GM10248 (cell line): Measurements from ENCODE around the gene SPON1.
"Not testable (repeated sequence)": the region's sequence is repeated elsewhere in the genome, so short reads cannot be mapped to it uniquely, and the experiment has no call there.

Experiments used
- CTCF ChIA-PET: fragments of 300-600 bp; sonication (Branson Sonifier 250); formaldehyde crosslinking; extraction: SDS; loops from one replicate; lab custom pipeline; 2021; ENCODE audit warnings: antibody characterized with exemption; lab: Yijun Ruan, JAX
- POLR2A ChIA-PET: fragments of 350-650 bp; sonication (Branson Sonifier 250); formaldehyde crosslinking; extraction: SDS; loops from one replicate; lab custom pipeline; 2020; ENCODE audit warnings: antibody characterized with exemption; lab: Yijun Ruan, JAX
- DNase-seq: peaks from one replicate; pipeline ENCODE4 v3.0.0; 2012; ENCODE audit errors: extremely low spot score
- TF ChIP-seq, protein P1 (sequence below): IDR thresholded peaks from 2 replicates; pipeline ENCODE4 v1.5.1; 2012; ENCODE audit warnings: mild to moderate bottlenecking, low read depth; ENCODE audit errors: extremely low read depth, missing control alignments, control extremely low read depth

SPON1 gene

DNA sequence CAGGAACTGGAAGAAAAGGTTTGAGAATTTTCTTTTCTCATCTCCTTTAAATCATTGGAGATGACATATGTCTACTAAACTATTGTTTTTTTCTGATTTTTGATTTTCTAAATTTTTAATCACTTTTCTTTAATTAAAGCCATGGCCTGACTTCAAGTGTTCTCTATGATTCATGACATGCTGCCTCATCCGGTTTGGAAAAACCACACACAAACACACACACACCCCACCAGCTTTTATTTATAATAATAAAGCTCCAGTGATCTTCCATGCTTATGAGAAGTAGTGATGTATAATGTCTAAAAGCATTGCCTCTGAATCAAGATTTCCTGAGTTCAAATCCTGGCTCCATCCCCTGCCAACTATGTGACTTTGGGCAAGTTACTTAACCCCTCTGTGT is 179.2 kb downstream of the SPON1 start:
- POLR2A ChIA-PET = no interaction called here
- CTCF ChIA-PET = interaction anchor here (1.1 kb wide), 1 partner anchor 282 kb away, joined by 3 read pairs; no protein-coding TSS in a partner anchor
- no peak for DNase-seq
- TF ChIP-seq, protein P1, sequence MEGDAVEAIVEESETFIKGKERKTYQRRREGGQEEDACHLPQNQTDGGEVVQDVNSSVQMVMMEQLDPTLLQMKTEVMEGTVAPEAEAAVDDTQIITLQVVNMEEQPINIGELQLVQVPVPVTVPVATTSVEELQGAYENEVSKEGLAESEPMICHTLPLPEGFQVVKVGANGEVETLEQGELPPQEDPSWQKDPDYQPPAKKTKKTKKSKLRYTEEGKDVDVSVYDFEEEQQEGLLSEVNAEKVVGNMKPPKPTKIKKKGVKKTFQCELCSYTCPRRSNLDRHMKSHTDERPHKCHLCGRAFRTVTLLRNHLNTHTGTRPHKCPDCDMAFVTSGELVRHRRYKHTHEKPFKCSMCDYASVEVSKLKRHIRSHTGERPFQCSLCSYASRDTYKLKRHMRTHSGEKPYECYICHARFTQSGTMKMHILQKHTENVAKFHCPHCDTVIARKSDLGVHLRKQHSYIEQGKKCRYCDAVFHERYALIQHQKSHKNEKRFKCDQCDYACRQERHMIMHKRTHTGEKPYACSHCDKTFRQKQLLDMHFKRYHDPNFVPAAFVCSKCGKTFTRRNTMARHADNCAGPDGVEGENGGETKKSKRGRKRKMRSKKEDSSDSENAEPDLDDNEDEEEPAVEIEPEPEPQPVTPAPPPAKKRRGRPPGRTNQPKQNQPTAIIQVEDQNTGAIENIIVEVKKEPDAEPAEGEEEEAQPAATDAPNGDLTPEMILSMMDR = no peak

DNA sequence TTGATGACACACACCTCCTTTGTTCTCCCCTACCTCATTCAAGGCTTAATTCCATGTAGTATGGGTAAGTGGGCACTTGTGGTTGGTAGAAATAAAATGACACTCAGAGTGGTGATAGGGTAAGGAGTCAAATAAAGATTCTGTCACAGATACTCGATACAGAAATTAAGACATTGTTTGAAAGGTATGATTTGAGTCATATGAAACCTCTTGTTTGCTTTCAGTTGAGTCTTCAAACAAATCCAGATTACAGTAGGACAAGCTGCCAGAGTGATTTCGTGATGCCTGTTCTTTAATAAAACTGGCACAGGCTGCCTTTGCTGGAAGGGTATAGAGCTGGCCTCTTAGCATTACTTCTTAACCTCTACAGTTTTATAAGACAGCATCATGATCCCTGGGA is 182.4 kb downstream of the SPON1 start:
- TF ChIP-seq, protein P1 = no peak
- ChIA-PET POLR2A (no interaction called here), CTCF (no interaction called here)
- DNase-seq = no peak

DNA sequence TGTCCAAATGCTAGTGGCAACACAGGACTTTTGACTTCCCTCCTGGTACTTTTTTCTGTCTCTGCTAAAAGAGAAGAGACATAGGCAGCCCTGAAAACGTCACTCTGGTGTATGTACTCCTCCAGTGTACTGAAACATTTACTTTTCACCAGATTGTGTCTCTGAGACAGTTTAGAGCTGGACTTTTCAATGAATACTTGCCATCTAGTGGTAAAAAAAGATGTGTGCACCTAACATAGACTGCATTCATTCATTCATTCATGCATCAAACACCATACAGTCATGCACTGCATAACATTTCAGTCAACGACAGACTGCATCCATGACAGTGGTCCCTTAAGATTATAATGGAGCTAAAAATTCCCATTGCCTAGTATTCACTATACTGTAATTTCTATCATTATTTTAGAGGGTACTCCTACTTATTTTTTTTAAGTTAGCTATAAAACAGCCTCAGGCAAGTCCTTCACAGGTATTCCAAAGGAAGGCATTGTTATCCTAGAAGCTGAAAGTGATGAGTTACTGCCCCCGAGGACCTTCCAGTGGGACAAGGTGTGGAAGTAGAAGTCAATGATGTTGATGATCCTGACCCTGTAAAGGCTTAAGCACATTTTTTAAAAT is 186.2 kb downstream of the SPON1 start:
- no peak for DNase-seq
- TF ChIP-seq, protein P1 = peak; percentile 49
- POLR2A ChIA-PET = interaction anchor here (0.6 kb wide), 1 partner anchor 1101 kb away, joined by 3 read pairs; no protein-coding TSS in a partner anchor

DNA sequence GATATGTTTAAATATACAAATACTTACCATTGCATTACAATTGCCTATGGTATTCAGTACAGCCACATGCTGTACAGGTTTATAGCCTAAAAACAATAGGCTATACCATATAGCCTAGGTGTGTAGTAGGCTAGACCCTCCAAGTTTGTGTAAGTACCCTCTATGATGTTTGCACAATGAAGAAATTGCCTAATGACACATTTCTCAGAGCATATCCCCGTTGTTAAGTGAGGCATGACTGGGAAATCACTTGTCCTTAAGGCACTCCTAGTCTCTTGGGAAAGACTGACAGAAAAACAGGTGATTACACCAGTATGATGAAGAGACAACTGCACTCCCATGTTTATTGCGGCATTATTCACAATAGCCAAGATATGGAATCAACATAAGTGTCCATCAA is 187.2 kb downstream of the SPON1 start:
- ChIA-PET CTCF (interaction anchor here (0.9 to 1.4 kb wide), 7 partner anchors 9 to 206 kb away, joined by 3 to 6 read pairs (median 3); no protein-coding TSS in a partner anchor), POLR2A (no interaction called here)
- no peak for DNase-seq
- TF ChIP-seq, protein P1 = no peak

More for the DNA sequence above, 186.2 kb downstream of the SPON1 start:
- CTCF ChIA-PET = interaction anchor here (0.8 to 1.7 kb wide), 11 partner anchors 10 to 376 kb away, joined by 3 to 8 read pairs (median 3); no protein-coding TSS in a partner anchor

DNA sequence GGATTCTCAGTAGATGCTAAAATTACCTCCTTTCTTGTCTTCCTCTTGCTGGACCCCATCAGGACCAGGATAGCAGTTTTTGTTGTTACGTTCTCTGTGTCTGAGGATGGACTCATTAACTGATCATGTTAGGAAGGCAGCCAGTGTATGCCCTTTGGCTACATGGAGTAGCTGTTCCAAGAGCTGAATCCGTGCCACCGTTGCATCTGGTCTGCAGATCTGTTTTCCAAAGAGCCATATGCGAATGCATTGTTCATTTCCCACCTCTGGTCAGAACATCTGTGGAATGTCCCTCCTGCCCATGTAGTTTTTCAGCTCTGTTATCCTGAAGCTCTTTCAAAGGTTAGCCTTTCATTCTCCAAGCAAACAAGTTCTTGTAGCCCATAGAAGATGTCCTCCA is 188.4 kb downstream of the SPON1 start:
- ChIA-PET POLR2A (no interaction called here), CTCF (interaction anchor here (1.2 kb wide), 2 partner anchors 33 to 51 kb away, joined by 3 read pairs; no protein-coding TSS in a partner anchor)
- TF ChIP-seq, protein P1 = no peak
- no peak for DNase-seq

DNA sequence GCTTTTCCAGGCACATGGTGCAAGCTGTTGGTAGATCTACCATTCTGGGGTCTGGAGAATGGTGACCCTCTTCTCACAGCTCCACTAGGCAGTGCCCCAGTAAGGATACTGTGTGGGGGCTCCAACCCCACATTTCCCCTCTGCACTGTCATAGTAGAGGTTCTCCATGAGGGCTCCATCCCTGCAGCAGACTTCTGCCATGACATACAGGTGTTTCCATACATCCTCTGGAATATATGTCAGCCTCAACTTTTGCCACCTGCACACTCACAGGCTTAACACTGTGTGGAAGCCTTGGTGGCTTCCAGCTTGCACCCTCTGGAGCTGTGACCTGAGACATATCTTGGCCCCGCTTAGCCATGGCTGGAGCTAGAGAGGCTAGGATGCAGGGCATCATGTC is 191.6 kb downstream of the SPON1 start:
- DNase-seq, POLR2A ChIA-PET, CTCF ChIA-PET: not testable (repeated sequence)

DNA sequence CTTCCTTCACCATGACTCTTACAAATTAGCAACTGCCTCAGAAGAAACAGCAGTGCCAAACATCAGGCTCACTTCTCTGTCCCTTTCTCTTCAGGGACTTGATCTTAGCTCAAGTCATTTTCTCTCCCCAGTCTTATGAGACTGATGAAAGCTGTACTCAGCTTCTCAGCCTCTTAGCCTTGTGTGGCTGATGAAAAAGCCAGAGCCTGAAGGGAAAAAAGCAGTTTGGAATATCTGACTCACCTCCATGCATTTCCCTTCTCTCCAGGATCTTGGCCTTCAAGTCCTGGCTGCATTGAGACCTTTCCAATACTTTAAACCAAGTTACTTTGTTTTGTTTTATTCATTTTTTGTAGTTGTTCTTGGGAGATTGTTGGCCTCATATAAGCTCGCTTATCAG is 195.9 kb downstream of the SPON1 start:
- DNase-seq = no peak
- ChIA-PET CTCF (interaction anchor here (1.1 kb wide), 1 partner anchor 9 kb away, joined by 4 read pairs; no protein-coding TSS in a partner anchor), POLR2A (no interaction called here)
- TF ChIP-seq, protein P1 = no peak
